ENCODE data around the gene C5AR2. TPM values are rescaled to one million over a fixed set of nuclear protein-coding genes. Genes with fewer than 3 reads are reported as not detected.

C5AR2 gene
- polyA plus RNA-seq, 1 of the 3 experiments (the other 2 are of a cell fraction) = not detected

DNA sequence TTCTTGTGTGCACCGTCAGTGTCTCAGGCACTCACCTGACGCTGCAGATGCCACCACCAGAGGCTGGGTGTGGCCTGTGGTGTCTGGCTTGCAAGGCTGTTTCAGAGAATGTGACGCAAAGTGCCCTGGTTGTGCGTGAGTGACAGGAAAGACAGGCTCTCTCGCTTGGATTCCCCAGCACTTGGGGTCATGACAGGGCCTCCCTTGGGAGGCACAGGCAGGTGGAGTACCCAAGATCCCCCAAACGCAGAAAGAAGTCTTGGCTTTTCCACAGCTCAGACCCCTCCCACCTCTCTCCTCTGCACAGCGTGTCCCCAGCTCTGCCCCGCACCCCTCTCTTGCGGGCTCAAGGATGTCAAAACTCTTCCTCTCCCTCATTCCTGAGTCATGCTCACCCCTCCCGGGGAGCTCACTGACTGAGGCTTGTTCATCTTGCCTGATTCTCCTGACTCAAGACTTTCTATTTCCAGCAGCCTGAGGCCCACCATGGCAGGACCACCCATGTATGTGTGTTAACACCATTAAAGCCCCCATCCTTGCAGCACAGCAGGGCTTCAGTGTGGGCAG lies 38.2 kb downstream of the C5AR2 start (continued):
- TF ChIP-seq, protein P1, sequence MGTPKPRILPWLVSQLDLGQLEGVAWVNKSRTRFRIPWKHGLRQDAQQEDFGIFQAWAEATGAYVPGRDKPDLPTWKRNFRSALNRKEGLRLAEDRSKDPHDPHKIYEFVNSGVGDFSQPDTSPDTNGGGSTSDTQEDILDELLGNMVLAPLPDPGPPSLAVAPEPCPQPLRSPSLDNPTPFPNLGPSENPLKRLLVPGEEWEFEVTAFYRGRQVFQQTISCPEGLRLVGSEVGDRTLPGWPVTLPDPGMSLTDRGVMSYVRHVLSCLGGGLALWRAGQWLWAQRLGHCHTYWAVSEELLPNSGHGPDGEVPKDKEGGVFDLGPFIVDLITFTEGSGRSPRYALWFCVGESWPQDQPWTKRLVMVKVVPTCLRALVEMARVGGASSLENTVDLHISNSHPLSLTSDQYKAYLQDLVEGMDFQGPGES (IDR thresholded peaks at IDR 0.05; ENCODE audit: low read depth, low read length) = no peak
- no peak for TF ChIP-seq JUND (IDR thresholded peaks at IDR 0.05)
- TF ChIP-seq, protein P2, sequence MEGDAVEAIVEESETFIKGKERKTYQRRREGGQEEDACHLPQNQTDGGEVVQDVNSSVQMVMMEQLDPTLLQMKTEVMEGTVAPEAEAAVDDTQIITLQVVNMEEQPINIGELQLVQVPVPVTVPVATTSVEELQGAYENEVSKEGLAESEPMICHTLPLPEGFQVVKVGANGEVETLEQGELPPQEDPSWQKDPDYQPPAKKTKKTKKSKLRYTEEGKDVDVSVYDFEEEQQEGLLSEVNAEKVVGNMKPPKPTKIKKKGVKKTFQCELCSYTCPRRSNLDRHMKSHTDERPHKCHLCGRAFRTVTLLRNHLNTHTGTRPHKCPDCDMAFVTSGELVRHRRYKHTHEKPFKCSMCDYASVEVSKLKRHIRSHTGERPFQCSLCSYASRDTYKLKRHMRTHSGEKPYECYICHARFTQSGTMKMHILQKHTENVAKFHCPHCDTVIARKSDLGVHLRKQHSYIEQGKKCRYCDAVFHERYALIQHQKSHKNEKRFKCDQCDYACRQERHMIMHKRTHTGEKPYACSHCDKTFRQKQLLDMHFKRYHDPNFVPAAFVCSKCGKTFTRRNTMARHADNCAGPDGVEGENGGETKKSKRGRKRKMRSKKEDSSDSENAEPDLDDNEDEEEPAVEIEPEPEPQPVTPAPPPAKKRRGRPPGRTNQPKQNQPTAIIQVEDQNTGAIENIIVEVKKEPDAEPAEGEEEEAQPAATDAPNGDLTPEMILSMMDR (IDR thresholded peaks at IDR 0.05) = no peak
- TF ChIP-seq, protein P3, sequence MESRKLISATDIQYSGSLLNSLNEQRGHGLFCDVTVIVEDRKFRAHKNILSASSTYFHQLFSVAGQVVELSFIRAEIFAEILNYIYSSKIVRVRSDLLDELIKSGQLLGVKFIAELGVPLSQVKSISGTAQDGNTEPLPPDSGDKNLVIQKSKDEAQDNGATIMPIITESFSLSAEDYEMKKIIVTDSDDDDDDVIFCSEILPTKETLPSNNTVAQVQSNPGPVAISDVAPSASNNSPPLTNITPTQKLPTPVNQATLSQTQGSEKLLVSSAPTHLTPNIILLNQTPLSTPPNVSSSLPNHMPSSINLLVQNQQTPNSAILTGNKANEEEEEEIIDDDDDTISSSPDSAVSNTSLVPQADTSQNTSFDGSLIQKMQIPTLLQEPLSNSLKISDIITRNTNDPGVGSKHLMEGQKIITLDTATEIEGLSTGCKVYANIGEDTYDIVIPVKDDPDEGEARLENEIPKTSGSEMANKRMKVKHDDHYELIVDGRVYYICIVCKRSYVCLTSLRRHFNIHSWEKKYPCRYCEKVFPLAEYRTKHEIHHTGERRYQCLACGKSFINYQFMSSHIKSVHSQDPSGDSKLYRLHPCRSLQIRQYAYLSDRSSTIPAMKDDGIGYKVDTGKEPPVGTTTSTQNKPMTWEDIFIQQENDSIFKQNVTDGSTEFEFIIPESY (IDR thresholded peaks at IDR 0.05; ENCODE audit: borderline replicate concordance, low read depth) = no peak
- TF ChIP-seq TAF1 (IDR thresholded peaks at IDR 0.05; ENCODE audit: borderline replicate concordance, low read depth, low read length) = no peak
- no peak for TF ChIP-seq GATA2 (CRISPR knock-in tag; IDR thresholded peaks at IDR 0.05)
- TF ChIP-seq RFX5 (IDR thresholded peaks at IDR 0.05; ENCODE audit: low read length) = no peak

DNA sequence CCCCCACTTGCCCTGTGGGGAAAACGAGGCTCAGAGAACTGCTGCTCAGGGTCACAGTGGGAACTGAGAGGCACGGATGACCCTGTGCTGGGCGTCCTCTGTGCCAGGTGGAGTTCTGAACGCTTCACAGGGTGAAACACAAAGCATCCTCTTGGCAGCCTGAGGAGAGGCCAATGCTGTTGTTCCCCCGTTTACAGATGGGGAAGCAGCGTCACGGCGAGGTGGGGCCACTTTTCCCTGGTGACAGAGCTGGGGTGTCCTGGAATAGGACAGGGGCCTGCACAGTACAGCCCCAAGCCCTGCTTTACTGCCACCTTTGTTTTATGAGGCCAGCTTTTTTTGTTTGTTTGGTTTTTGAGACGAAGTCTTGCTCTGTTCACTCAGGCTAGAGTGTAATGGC lies 39.3 kb downstream of the C5AR2 start:
- no peaks in the 10 kb centered on the region for H3K27me3 ChIP-seq (ENCODE audit: insufficient read depth)
- peaks cover 12 to 58% of the 10 kb centered on the region in 2 experiments for H3K36me3 ChIP-seq (replicated peaks in 1 of 2; ENCODE audit: control insufficient read depth in 1 of 2, insufficient read depth in 2 of 2, low read length in 1 of 2)
- POLR2A ChIA-PET = no interaction called here
- H3K9ac ChIP-seq = no peak overlapping the region
- WGBS (ENCODE audit: low lambda C conversion rate) = 91% methylated on average over 5 of the region's 9 CpGs
- no peak overlapping the region for H3K27ac ChIP-seq (ENCODE audit: low read depth in 2 of 2, low read length in 1 of 2)
- no peak overlapping the region for H3K4me2 ChIP-seq
- no peak overlapping the region for H3K4me3 ChIP-seq (ENCODE audit: low read depth in 2 of 2, low read length in 1 of 2)
- no peak for DNase-seq
- no peaks in the 10 kb centered on the region for H3K9me3 ChIP-seq
- no peaks in the 10 kb centered on the region for H4K20me1 ChIP-seq (ENCODE audit: insufficient read depth)
- H3K4me1 ChIP-seq (ENCODE audit: control insufficient read depth in 1 of 2, insufficient read depth in 2 of 2, low read depth in 1 of 2, low read length in 1 of 2) = no peaks in the 10 kb centered on the region
- H2AFZ ChIP-seq (ENCODE audit: low read depth) = no peak overlapping the region
- H3K79me2 ChIP-seq (ENCODE audit: insufficient read depth) = no peaks in the 10 kb centered on the region; the same call in 1 of the 2 replicates
- no peaks in the 10 kb centered on the region for H3F3A ChIP-seq (replicated peaks; ENCODE audit: insufficient read depth)
- CTCF ChIA-PET = interaction anchor here (1.5 to 4.9 kb wide), 2 partner anchors 20 to 22 kb away, joined by 3 to 21 read pairs; partner anchors contain the start of gene DHX34
- H3K9me2 ChIP-seq = no peaks in the 10 kb centered on the region
- no peak for TF ChIP-seq MEF2A (IDR thresholded peaks at IDR 0.05; ENCODE audit: borderline replicate concordance, low read depth)
- TF ChIP-seq, protein P1 (IDR thresholded peaks at IDR 0.05; ENCODE audit: low read depth, low read length) = no peak
- TF ChIP-seq, protein P2 (IDR thresholded peaks at IDR 0.05) = no peak
- TF ChIP-seq FOXM1 (IDR thresholded peaks at IDR 0.05; ENCODE audit: low read depth) = no peak
- TF ChIP-seq, protein P4, sequence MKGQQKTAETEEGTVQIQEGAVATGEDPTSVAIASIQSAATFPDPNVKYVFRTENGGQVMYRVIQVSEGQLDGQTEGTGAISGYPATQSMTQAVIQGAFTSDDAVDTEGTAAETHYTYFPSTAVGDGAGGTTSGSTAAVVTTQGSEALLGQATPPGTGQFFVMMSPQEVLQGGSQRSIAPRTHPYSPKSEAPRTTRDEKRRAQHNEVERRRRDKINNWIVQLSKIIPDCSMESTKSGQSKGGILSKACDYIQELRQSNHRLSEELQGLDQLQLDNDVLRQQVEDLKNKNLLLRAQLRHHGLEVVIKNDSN (IDR thresholded peaks at IDR 0.05; ENCODE audit: borderline replicate concordance, low read depth) = no peak
- TF ChIP-seq SIN3A (IDR thresholded peaks at IDR 0.05; ENCODE audit: borderline replicate concordance, low read depth, low read length) = no peak
- TF ChIP-seq, protein P5, sequence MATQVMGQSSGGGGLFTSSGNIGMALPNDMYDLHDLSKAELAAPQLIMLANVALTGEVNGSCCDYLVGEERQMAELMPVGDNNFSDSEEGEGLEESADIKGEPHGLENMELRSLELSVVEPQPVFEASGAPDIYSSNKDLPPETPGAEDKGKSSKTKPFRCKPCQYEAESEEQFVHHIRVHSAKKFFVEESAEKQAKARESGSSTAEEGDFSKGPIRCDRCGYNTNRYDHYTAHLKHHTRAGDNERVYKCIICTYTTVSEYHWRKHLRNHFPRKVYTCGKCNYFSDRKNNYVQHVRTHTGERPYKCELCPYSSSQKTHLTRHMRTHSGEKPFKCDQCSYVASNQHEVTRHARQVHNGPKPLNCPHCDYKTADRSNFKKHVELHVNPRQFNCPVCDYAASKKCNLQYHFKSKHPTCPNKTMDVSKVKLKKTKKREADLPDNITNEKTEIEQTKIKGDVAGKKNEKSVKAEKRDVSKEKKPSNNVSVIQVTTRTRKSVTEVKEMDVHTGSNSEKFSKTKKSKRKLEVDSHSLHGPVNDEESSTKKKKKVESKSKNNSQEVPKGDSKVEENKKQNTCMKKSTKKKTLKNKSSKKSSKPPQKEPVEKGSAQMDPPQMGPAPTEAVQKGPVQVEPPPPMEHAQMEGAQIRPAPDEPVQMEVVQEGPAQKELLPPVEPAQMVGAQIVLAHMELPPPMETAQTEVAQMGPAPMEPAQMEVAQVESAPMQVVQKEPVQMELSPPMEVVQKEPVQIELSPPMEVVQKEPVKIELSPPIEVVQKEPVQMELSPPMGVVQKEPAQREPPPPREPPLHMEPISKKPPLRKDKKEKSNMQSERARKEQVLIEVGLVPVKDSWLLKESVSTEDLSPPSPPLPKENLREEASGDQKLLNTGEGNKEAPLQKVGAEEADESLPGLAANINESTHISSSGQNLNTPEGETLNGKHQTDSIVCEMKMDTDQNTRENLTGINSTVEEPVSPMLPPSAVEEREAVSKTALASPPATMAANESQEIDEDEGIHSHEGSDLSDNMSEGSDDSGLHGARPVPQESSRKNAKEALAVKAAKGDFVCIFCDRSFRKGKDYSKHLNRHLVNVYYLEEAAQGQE (IDR thresholded peaks at IDR 0.05; ENCODE audit: low read depth, low read length) = no peak
- TF ChIP-seq EP300 (IDR thresholded peaks at IDR 0.05; ENCODE audit: borderline replicate concordance in 1 of 2, low read depth in 1 of 2, low read length in 1 of 2) = no peak
- TF ChIP-seq, protein P6, sequence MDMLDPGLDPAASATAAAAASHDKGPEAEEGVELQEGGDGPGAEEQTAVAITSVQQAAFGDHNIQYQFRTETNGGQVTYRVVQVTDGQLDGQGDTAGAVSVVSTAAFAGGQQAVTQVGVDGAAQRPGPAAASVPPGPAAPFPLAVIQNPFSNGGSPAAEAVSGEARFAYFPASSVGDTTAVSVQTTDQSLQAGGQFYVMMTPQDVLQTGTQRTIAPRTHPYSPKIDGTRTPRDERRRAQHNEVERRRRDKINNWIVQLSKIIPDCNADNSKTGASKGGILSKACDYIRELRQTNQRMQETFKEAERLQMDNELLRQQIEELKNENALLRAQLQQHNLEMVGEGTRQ (IDR thresholded peaks at IDR 0.05; ENCODE audit: borderline replicate concordance, low read depth, low read length) = no peak

Data from SK-N-SH (cell line).